ENCODE data around the gene CPNE6. TPM values are rescaled to one million over a fixed set of nuclear protein-coding genes. Genes with fewer than 3 reads are reported as not detected.

Gene CPNE6
- total and polyA plus RNA-seq, 2 of the 8 experiments (the other 6 are each of a cell fraction or from before 2014, with no cell fraction given), result 0.05 TPM; not detected in 1

DNA sequence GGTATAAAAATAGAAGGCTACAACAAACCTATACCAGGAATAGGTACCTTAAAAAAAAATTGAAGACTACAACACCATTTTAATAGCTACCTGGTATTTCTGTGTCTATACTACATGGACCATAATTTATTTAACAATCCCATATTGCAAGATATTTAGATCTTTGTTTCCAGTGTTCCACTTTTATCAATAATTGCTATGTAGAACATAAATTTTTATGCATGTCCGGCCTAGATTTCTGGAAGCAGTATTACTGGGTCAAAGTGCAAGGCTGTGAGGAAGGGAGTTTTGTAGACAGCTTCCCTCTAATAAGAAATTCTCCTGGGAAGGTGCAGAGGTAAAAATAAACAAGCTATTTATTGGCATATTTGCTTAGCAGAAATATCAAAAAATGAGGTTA lies 39.2 kb downstream of the CPNE6 start:
- H2BK120ac ChIP-seq (replicated peaks; ENCODE audit: low read depth, low read length), result no peak overlapping the region
- H2BK5ac ChIP-seq (ENCODE audit: low read depth, low read length), result no peak overlapping the region
- H2AK5ac ChIP-seq (ENCODE audit: low read depth, low read length), result no peak overlapping the region
- no peaks in the 10 kb centered on the region; a peak in 1 of 7 replicates for H3K4me1 ChIP-seq (replicated peaks in 1 of 4; ENCODE audit: control insufficient read depth in 3 of 4, insufficient read depth in 4 of 4, low read length in 3 of 4)
- H3K18ac ChIP-seq (ENCODE audit: extremely low read depth, low read length), result no peak overlapping the region
- H3K36me3 ChIP-seq (ENCODE audit: control insufficient read depth in 2 of 4, insufficient read depth in 4 of 4, low read length in 3 of 4), result no peaks in the 10 kb centered on the region
- TF ChIP-seq CBX5 (IDR thresholded peaks at IDR 0.05; ENCODE audit: low read depth, low read length) (no peak), TAF1 (IDR thresholded peaks at IDR 0.05; ENCODE audit: low read depth, low read length) (no peak), CHD2 (IDR thresholded peaks at IDR 0.05; ENCODE audit: low read length) (no peak), PHF8 (conservative IDR thresholded peaks at IDR 0.05; ENCODE audit: low read depth, low read length) (no peak), EZH2 (IDR thresholded peaks at IDR 0.05; ENCODE audit: low read depth, low read length, severe bottlenecking) (no peak), SP4 (IDR thresholded peaks at IDR 0.05; ENCODE audit: low read length) (no peak), TEAD4 (IDR thresholded peaks at IDR 0.05; ENCODE audit: low read depth, low read length) (no peak), NANOG (IDR thresholded peaks at IDR 0.05; ENCODE audit: insufficient read depth, low read depth, low read length, poor library complexity, severe bottlenecking) (no peak), SAP30 (IDR thresholded peaks at IDR 0.05; ENCODE audit: insufficient read depth, insufficient replicate concordance, low read length) (no peak), POLR2A (IDR thresholded peaks at IDR 0.05; ENCODE audit: control extremely low read depth in 1 of 2, low read depth in 2 of 2, low read length in 2 of 2) (no peak), KDM5A (IDR thresholded peaks at IDR 0.05; ENCODE audit: low read length) (no peak), SIX5 (IDR thresholded peaks at IDR 0.05; ENCODE audit: low read depth, low read length) (no peak), ZNF274 (IDR thresholded peaks at IDR 0.05; ENCODE audit: borderline replicate concordance, extremely low read depth, low read length) (no peak), CTBP2 (IDR thresholded peaks at IDR 0.05; ENCODE audit: borderline replicate concordance, insufficient read depth, insufficient read length, low read length) (no peak), BRCA1 (IDR thresholded peaks at IDR 0.05; ENCODE audit: low read depth, low read length) (no peak)
- H3K79me1 ChIP-seq (ENCODE audit: low read depth, low read length), result 0 out of 2 replicates have a peak, but pooled peaks cover 2% of the 10 kb centered on the region
- H3K23me2 ChIP-seq (ENCODE audit: low read depth, low read length), result peaks cover 5% of the 10 kb centered on the region
- no peak overlapping the region for H3K4me3 ChIP-seq (ENCODE audit: extremely low read depth in 1 of 4, insufficient read depth in 2 of 4, low read depth in 3 of 4, low read length in 4 of 4)
- no peaks in the 10 kb centered on the region for H4K20me1 ChIP-seq (replicated peaks in 1 of 2; ENCODE audit: control insufficient read depth in 1 of 2, insufficient read depth in 2 of 2, low read length in 2 of 2)
- WGBS, 2 experiments (ENCODE audit: extremely low coverage in 1 of 2, insufficient coverage in 1 of 2, insufficient read length in 1 of 2, insufficient replicate concordance in 2 of 2, low coverage in 1 of 2, low lambda C conversion rate in 2 of 2, missing lambda C conversion rate in 1 of 2), result 86% methylated on average over 1 of the region's 1 CpG; no CpG with 5 or more reads in 1 of the 2 experiments
- DNase-seq (ENCODE audit: low read depth in 1 of 2, low spot score in 2 of 2) (no peak), FAIRE-seq (no peak)
- H4K8ac ChIP-seq (ENCODE audit: extremely low read depth, insufficient read depth, low read length), result no peak overlapping the region
- no peak overlapping the region for H3K4ac ChIP-seq (replicated peaks; ENCODE audit: insufficient read length, low read depth, low read length)
- no peak overlapping the region for H2BK12ac ChIP-seq (ENCODE audit: low read depth, low read length)
- ChIA-PET CTCF (ENCODE audit: partially characterized antibody) (interaction anchor here (0.7 to 12.2 kb wide), 20 partner anchors 17 to 479 kb away, joined by 3 to 160 read pairs (median 4); partner anchors contain the start of genes CARMIL3, CIDEB, IRF9 and PCK2), POLR2A (ENCODE audit: partially characterized antibody) (interaction anchor here (0.8 to 23.9 kb wide), 9 partner anchors 8 to 122 kb away, joined by 3 to 626 read pairs (median 4); partner anchors contain the start of genes CPNE6, DHRS4L2, EMC9 and PCK2)
- H2AFZ ChIP-seq (ENCODE audit: low read length), result no peak overlapping the region
- H3K27ac ChIP-seq (ENCODE audit: low read depth, low read length), result no peak overlapping the region
- no peaks in the 10 kb centered on the region for H3K27me3 ChIP-seq (replicated peaks in 1 of 4; ENCODE audit: control insufficient read depth in 3 of 4, extremely low read depth in 1 of 4, insufficient read depth in 3 of 4, low read length in 3 of 4)
- no peak overlapping the region for H4K5ac ChIP-seq (ENCODE audit: insufficient read length, low read depth, low read length)
- no peak overlapping the region for H3K9ac ChIP-seq (replicated peaks in 1 of 4; ENCODE audit: extremely low read depth in 1 of 4, low read depth in 3 of 4, low read length in 3 of 4)
- H3K79me2 ChIP-seq (ENCODE audit: control insufficient read depth in 1 of 2, insufficient read depth in 2 of 2, low read length in 2 of 2), result no peaks in the 10 kb centered on the region; a peak in 1 of 4 replicates
- no peak overlapping the region for H2BK15ac ChIP-seq (ENCODE audit: low read length)
- no peaks in the 10 kb centered on the region for H3K9me3 ChIP-seq (ENCODE audit: insufficient read depth in 2 of 2, low read depth in 1 of 2, low read length in 1 of 2)
- H3K56ac ChIP-seq (replicated peaks; ENCODE audit: insufficient read length, low read depth, low read length), result no peak overlapping the region
- no peak overlapping the region for H3K23ac ChIP-seq (ENCODE audit: insufficient read length)
- H3K4me2 ChIP-seq (ENCODE audit: insufficient read depth in 1 of 2, low read depth in 2 of 2, low read length in 2 of 2), result no peak overlapping the region
- no peak overlapping the region for H3K14ac ChIP-seq (ENCODE audit: insufficient read length)
- no peak overlapping the region for H2BK20ac ChIP-seq (ENCODE audit: low read length)
- no peak overlapping the region for H4K91ac ChIP-seq (replicated peaks; ENCODE audit: insufficient read length, low read length)

Data from H1 (cell line).